HCT116 (cell line): ENCODE data around the gene IFT57. TPM values are rescaled to one million over a fixed set of nuclear protein-coding genes. Genes with fewer than 3 reads are reported as not detected.

Source experiments
- ATAC-seq: fragments of 200-7000 bp; cut with Tn5 transposase; 2 replicates; pipeline ENCODE4 v1.9.1; 2020; ENCODE audit warnings: mild to moderate bottlenecking, moderate library complexity
- BruUV-seq: library from RNA; stranded (reverse); fragments of 400-500 nt; replicated peaks from 2 replicates; lab custom pipeline; 2021; lab: Mats Ljungman, UMichigan
- CTCF ChIA-PET: fragments of 300-600 bp; sonication (Branson Sonifier 250); formaldehyde crosslinking; loops from one replicate; lab custom pipeline; 2021; ENCODE audit warnings: antibody characterized with exemption; lab: Charles Lee
- POLR2A ChIA-PET: fragments of 300-600, 350-600 bp; sonication (Branson Sonifier 250); formaldehyde crosslinking; loops from one replicate; lab custom pipeline; 2021; ENCODE audit warnings: antibody characterized with exemption; lab: Charles Lee
- RAD21 ChIA-PET, 2 experiments: fragments of 300-600 bp; sonication (Branson Sonifier 250); formaldehyde crosslinking; loops; one replicate each; lab custom pipeline; 2023; ENCODE audit warnings: low total read pairs in 2 of 2; ENCODE audit not compliant: uncharacterized antibody in 2 of 2, unreplicated experiment in 2 of 2, low non-redundant PET in 1 of 2; lab: Charles Lee
- DNase-seq: peaks from one replicate; pipeline ENCODE4 v3.0.0-alpha.2; 2010; ENCODE audit warnings: low read depth, low spot score
- H2AFZ ChIP-seq: fragments of 200-600 bp; shearing (Covaris generic), sonication (generic); 2 replicates; pipeline ENCODE4 v1.6.1; 2017; ENCODE audit warnings: low read depth, mixed run types, mixed read lengths, antibody characterized with exemption, low read length; ENCODE audit not compliant: poor library complexity, severe bottlenecking
- H3K27ac ChIP-seq: 2 replicates; pipeline ENCODE4 v1.5.1; 2012; ENCODE audit warnings: low read depth, low read length
- H3K27me3 ChIP-seq: fragments of 200-600 bp; sonication (generic); 2 replicates; pipeline ENCODE4 v1.6.1; 2016; ENCODE audit warnings: mixed run types, low read length, mixed read lengths; ENCODE audit not compliant: insufficient read depth
- H3K36me3 ChIP-seq, 2 experiments: fragments of 200-500 bp in 1 of 2; fragments of 200-600 bp in 1 of 2; sonication (Bioruptor generic) in 1 of 2; sonication (generic) in 1 of 2; 2 replicates each; pipeline versions ENCODE4 v1.5.1 to v1.6.1; 2014 to 2016; ENCODE audit warnings: low read length in 2 of 2, inconsistent platforms in 1 of 2, mixed read lengths in 1 of 2, mixed run types in 1 of 2; ENCODE audit not compliant: insufficient read depth in 2 of 2, control insufficient read depth in 1 of 2
- H3K4me1 ChIP-seq, 2 experiments: fragments of 200-600 bp in 1 of 2; sonication (generic) in 1 of 2; 2 replicates each; pipeline versions ENCODE4 v1.5.1 to v1.6.1; 2012 to 2017; ENCODE audit warnings: low read length in 2 of 2, inconsistent platforms in 1 of 2, mild to moderate bottlenecking in 1 of 2, mixed read lengths in 1 of 2, mixed run types in 1 of 2, moderate library complexity in 1 of 2; ENCODE audit not compliant: insufficient read depth in 2 of 2, control insufficient read depth in 1 of 2
- H3K4me2 ChIP-seq: fragments of 200-600 bp; sonication (generic); 2 replicates; pipeline ENCODE4 v1.6.1; 2017; ENCODE audit warnings: mixed run types, low read length, mixed read lengths
- H3K4me3 ChIP-seq, 2 experiments: fragments of 200-600 bp in 1 of 2; sonication (generic) in 1 of 2; replicated peaks in 1 of 2; 2 replicates each; pipeline ENCODE4 v1.5.1; 2011 to 2016; ENCODE audit warnings: low read length in 2 of 2, control low read depth in 1 of 2, low read depth in 1 of 2, mild to moderate bottlenecking in 1 of 2, mixed read lengths in 1 of 2, mixed run types in 1 of 2
- H3K79me2 ChIP-seq: fragments of 200-600 bp; sonication (generic); 2 replicates; pipeline ENCODE4 v1.6.1; 2017; ENCODE audit warnings: mild to moderate bottlenecking, mixed run types, low read length, moderate library complexity, mixed read lengths; ENCODE audit not compliant: insufficient read depth
- H3K9ac ChIP-seq: fragments of 200-600 bp; sonication (generic); 2 replicates; pipeline ENCODE4 v1.6.1; 2016; ENCODE audit warnings: low read length, mixed read lengths
- H3K9me2 ChIP-seq: fragments of 200-600 bp; sonication (generic), shearing (Covaris generic); 2 replicates; pipeline ENCODE4 v1.6.1; 2017; ENCODE audit warnings: mixed run types, mild to moderate bottlenecking, moderate library complexity; ENCODE audit not compliant: insufficient read depth
- H3K9me3 ChIP-seq, 2 experiments: fragments of 200-500 bp in 1 of 2; fragments of 200-600 bp in 1 of 2; sonication (Bioruptor generic) in 1 of 2; sonication (generic) in 1 of 2; 2 replicates each; pipeline ENCODE4 v1.6.1; 2014 to 2017; ENCODE audit warnings: low read length in 2 of 2, mixed read lengths in 2 of 2, inconsistent platforms in 1 of 2, low read depth in 1 of 2, mild to moderate bottlenecking in 1 of 2, mixed run types in 1 of 2, moderate library complexity in 1 of 2; ENCODE audit not compliant: control insufficient read depth in 1 of 2, insufficient read depth in 1 of 2
- H4K20me1 ChIP-seq: fragments of 200-600 bp; sonication (generic), shearing (Covaris generic); 2 replicates; pipeline ENCODE4 v1.6.1; 2017; ENCODE audit warnings: mixed run types, mild to moderate bottlenecking, moderate library complexity; ENCODE audit not compliant: insufficient read depth
- ATF3 ChIP-seq: IDR thresholded peaks from 2 replicates; pipeline ENCODE4 v1.6.1; 2012
- CBX3 ChIP-seq: IDR thresholded peaks from 2 replicates; pipeline ENCODE4 v1.6.1; 2012; ENCODE audit warnings: low read depth
- CEBPB ChIP-seq: IDR thresholded peaks from 2 replicates; pipeline ENCODE4 v1.6.1; 2012; ENCODE audit warnings: low read depth
- ELF1 ChIP-seq: IDR thresholded peaks from 2 replicates; pipeline ENCODE4 v1.6.1; 2012; ENCODE audit warnings: low read depth, borderline replicate concordance
- EZH2 ChIP-seq: fragments of 200-600 bp; sonication (generic); IDR thresholded peaks from 2 replicates; pipeline ENCODE4 v1.6.1; 2017; ENCODE audit warnings: antibody characterized with exemption, mixed run types
- FOSL1 ChIP-seq: IDR thresholded peaks from 2 replicates; pipeline ENCODE4 v1.6.1; 2012; ENCODE audit warnings: low read depth
- POLR2AphosphoS5 ChIP-seq: IDR thresholded peaks from 2 replicates; pipeline ENCODE4 v1.6.1; 2011; ENCODE audit warnings: mild to moderate bottlenecking, low read depth, low read length, moderate library complexity
- REST ChIP-seq: IDR thresholded peaks from 2 replicates; pipeline ENCODE4 v1.6.1; 2012; ENCODE audit warnings: low read depth
- SP1 ChIP-seq: IDR thresholded peaks from 2 replicates; pipeline ENCODE4 v1.6.1; 2012; ENCODE audit warnings: low read depth
- SRF ChIP-seq: IDR thresholded peaks from 2 replicates; pipeline ENCODE4 v1.6.1; 2012; ENCODE audit warnings: low read depth
- intact Hi-C: fragments of 100-400 bp; cut with micrococcal nuclease; formaldehyde crosslinking; loops from 2 replicates; pipeline ENCODE4 v1.10.0; 2022
- total RNA-seq: library from RNA; stranded (reverse); gene quantifications from one replicate; pipeline ENCODE4 v1.2.1, GENCODE V29; 2021; ENCODE audit not compliant: unreplicated experiment
- TF ChIP-seq, protein P1 (sequence below): IDR thresholded peaks from 2 replicates; pipeline ENCODE4 v1.6.1; 2011; ENCODE audit warnings: mild to moderate bottlenecking, low read length, moderate library complexity; ENCODE audit not compliant: insufficient replicate concordance; ENCODE audit errors: extremely low read depth

IFT57 gene
- total RNA-seq, 1 experiment from 2014 or later, result 38.4 TPM

DNA sequence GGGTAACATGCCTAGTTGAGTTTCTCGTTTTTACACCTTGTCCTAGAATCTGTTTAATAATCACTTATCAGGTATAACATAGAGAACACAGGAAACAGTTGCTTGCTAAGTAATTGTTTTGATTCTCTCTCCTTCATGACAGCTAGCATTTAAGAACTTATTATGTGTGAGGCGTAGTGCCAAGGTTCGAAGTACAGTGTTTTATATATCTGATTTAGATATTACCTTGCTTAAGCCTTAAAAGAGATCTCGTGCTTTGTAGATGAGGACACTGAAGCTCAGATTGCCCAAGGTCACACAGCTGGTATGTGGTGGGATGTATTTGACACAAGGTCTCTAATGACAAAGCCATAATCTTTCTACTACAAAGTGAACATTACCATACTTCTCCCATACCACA is 29.0 kb upstream of the IFT57 start:
- intact Hi-C loops, result no loop called here
- no peaks in the 10 kb centered on the region for H3K9me3 ChIP-seq
- no peaks in the 10 kb centered on the region for H3K4me1 ChIP-seq
- no peaks in the 10 kb centered on the region for H4K20me1 ChIP-seq
- H3K4me3 ChIP-seq, result no peak overlapping the region
- CTCF ChIA-PET, result no interaction called here
- H3K27ac ChIP-seq, result no peak overlapping the region
- no peak for DNase-seq
- H3K9ac ChIP-seq, result no peak overlapping the region
- no peak for TF ChIP-seq REST
- TF ChIP-seq ELF1, result no peak
- no peak for TF ChIP-seq FOSL1
- TF ChIP-seq EZH2, result no peak
- TF ChIP-seq SP1, result no peak
- no peak for TF ChIP-seq CBX3
- TF ChIP-seq, protein P1, sequence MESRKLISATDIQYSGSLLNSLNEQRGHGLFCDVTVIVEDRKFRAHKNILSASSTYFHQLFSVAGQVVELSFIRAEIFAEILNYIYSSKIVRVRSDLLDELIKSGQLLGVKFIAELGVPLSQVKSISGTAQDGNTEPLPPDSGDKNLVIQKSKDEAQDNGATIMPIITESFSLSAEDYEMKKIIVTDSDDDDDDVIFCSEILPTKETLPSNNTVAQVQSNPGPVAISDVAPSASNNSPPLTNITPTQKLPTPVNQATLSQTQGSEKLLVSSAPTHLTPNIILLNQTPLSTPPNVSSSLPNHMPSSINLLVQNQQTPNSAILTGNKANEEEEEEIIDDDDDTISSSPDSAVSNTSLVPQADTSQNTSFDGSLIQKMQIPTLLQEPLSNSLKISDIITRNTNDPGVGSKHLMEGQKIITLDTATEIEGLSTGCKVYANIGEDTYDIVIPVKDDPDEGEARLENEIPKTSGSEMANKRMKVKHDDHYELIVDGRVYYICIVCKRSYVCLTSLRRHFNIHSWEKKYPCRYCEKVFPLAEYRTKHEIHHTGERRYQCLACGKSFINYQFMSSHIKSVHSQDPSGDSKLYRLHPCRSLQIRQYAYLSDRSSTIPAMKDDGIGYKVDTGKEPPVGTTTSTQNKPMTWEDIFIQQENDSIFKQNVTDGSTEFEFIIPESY, result no peak
- TF ChIP-seq POLR2AphosphoS5, result no peak
- no peak for TF ChIP-seq ATF3
- no peak for TF ChIP-seq CEBPB
- TF ChIP-seq SRF, result no peak
- TF ChIP-seq, all 23 proteins: peak for 0
- Histone ChIP-seq H3K36me3 (no peaks in the 10 kb centered on the region), H2AFZ (no peak overlapping the region), H3K79me2 (no peaks in the 10 kb centered on the region), H3K9me2 (no peaks in the 10 kb centered on the region), H3K4me2 (no peak overlapping the region), H3K27me3 (no peaks in the 10 kb centered on the region)
- POLR2A ChIA-PET, result no interaction called here
- RAD21 ChIA-PET, result no interaction called here
- BruUV-seq, result no TSS peak
- ATAC-seq, result no peak
